Prostate gland (tissue), 2 donors: ENCODE results near the gene STXBP5L.

Source experiments
- CTCF ChIP-seq, 4 experiments: fragments of 200-600 bp in 2 of 4; fragments of 450-650 bp in 2 of 4; sonication (generic) in 2 of 4; IDR thresholded peaks; 1 replicate in 3 of 4; 2 replicates in 1 of 4; pipeline ENCODE4 v1.5.1; 2016 to 2019; ENCODE audit warnings: antibody characterized with exemption in 4 of 4, mild to moderate bottlenecking in 2 of 4, moderate library complexity in 2 of 4
- POLR2A ChIP-seq: fragments of 450-650 bp; IDR thresholded peaks from one replicate; pipeline ENCODE4 v1.6.1; 2016; ENCODE audit warnings: antibody characterized with exemption, mild to moderate bottlenecking

- no peak for TF ChIP-seq CTCF (IDR thresholded peaks at IDR 0.05)
- no peak for TF ChIP-seq POLR2A
These were observed 454.2 kb downstream of the STXBP5L start for GRCh38 chr3:121362035-121362734.
